Measurements from ENCODE around the gene CEACAM21. TPM values are rescaled to one million over a fixed set of nuclear protein-coding genes. Genes with fewer than 3 reads are reported as not detected.
A peak's percentile ranks its signal among the peaks of the same experiment; 100 is the strongest.

CEACAM21 gene
- polyA plus RNA-seq, 10 donors: 0.72 to 3.4 (median 1.7) TPM

- no peak for DNase-seq
Measured at GRCh38 chr19:41617941-41618730, 42.2 kb downstream of the CEACAM21 start.

- DNase-seq: no peak
Measured at GRCh38 chr19:41619018-41619556, 43.1 kb downstream of the CEACAM21 start.

- no peak for DNase-seq
Measured at GRCh38 chr19:41620171-41620570, 44.2 kb downstream of the CEACAM21 start.

DNA sequence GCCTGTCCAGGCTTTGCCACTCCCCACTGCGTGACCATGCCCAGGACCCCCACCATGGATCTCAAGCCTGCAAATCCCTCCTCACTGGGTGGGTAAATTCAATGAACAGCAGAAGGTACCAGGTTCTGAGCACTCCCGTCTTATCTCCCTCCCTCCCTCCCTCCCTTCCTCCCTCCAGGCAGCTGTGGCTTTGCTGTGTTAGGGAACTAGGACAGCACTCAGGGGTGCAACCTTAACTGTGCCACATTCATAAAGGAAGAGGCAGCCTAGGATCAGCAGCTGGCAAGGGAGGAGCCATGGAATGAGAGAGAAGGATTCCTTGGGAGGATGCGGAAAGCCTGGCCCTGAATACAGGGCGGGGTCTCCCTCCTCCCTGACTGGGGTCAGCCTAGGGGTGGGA lies 45.3 kb downstream of the CEACAM21 start:
- DNase-seq: no peak

GRCh38 chr19:41621654-41622053 lies 45.7 kb downstream of the CEACAM21 start:
- no peak for DNase-seq

- no peak for DNase-seq
Measured at GRCh38 chr19:41623360-41623759, 47.4 kb downstream of the CEACAM21 start.

GRCh38 chr19:41624515-41624914 lies 48.5 kb downstream of the CEACAM21 start:
- no peak for DNase-seq

DNA sequence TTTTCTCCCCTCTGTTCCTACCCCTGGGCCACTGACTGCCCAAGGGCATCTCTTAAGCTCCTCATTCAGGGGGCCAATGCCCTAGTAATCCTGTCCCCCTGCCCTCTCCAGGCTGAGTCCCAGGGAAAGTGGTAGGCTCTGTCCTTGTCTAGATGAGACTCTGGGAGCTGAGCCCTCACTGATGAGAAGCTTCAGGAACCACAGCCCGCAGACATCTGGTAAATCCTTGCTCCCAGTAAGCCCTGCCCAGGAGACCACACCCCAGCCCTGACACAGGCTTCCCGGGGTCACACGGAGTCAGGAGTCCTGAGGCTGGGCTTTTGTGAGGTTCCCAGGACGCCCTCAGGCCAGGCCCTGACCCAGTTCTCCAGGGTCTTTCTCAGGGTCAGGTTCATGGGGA lies 49.0 kb downstream of the CEACAM21 start:
- no peak for DNase-seq

DNA sequence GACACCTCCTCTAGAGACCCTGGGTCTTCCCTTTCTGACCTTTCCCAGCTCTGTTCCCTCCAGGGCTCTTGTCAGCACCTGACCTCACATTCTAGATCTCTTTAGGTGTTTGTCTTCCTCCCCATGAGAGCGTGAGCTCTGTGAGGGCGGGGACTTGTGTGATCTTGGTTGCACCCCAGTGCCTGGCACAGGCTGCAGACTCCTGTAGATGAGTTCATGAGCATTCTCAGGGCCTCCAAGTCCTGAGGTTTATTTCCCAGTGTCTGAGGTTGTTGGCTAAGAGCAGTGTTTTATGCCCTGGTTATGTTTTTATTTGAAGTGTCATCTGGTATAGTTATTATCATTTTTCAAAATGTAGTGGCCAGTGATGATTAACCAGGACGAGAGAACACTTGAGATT lies 50.3 kb downstream of the CEACAM21 start:
- no peak for DNase-seq

DNA sequence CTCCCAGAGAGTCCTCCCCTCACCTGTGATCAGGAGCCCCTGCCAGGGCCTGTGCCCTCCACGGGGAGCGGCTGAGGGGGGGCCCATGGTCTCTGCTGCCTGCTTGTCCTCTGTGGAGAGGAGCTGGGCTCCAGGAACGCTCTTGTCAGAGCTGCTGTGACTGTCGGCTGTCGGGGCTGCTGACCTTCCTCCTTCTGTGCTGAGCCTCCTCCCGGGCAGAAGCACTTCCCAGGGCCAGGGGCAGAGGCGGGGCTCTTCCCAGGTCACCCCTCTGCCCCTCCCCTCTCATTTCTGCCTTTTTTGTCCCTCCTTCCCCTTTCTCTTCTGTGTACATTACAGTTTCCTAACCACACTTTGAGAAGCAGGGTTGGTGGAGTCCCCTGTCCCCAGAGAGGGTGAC lies 50.9 kb downstream of the CEACAM21 start, which contains the start of gene CEACAM4:
Gene CEACAM4, minus strand, starts transcription at position 198 of the 400 bp plus-strand sequence. Its CDS starts 111 bp downstream, at position 87.
- DNase-seq: peak in 1 of 3 donors; percentile 22

DNA sequence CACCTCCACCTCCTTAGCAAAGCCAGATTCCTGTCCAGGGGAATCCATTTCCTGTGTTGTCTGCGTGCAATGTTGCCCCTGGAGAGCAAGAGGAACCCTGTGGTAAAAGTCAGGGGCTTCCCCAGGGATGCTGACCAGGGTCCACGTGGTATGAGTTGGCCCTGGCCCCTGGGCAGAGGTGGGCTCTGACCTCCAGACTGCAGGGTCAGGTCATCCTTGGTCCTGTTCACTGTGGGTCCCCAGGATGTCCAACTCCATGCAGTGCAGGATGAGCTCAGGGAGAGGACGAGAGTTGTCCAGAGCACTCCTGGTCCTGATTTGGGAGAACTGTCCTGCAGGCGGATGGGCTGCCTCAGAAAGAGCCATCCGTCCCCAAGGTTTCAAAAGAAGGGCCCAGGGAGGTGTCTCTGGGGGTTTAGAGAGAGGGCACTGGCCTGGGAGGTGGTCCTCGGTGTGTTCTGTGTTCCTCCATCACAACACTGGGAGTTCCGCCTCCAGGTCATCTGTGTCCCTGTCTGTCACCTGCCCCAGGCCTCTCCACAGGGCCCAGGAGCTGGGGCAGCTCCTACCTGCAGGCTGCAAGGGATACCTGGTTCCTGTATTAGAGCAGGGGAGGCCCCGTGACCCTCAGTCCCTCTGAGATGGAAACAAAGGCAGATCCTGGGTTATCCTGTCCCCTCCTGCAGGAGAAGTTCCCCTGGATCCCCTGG lies 52.2 kb downstream of the CEACAM21 start:
- no peak for DNase-seq

Other genes starting within 250 kb of the CEACAM21 start
- gene TGFB1, start 222.2 kb upstream of the CEACAM21 start, polyA plus RNA-seq (ENCODE audit: insufficient read length in 10 of 10): 10 to 100 TPM; 13.0 to 26.7 (median 20.0) TPM
- gene B9D2, start 212.0 kb upstream of the CEACAM21 start, polyA plus RNA-seq (ENCODE audit: insufficient read length in 10 of 10): 1 to 10 TPM; 1.6 to 3.5 (median 2.2) TPM
- 10 to 100 TPM in 1 of 10 donors, 1 to 10 TPM in 9; 2.2 to 10.7 (median 3.9) TPM for gene TMEM91, start 199.6 kb upstream of the CEACAM21 start, polyA plus RNA-seq (ENCODE audit: insufficient read length in 10 of 10)
- gene EXOSC5, start 178.8 kb upstream of the CEACAM21 start, polyA plus RNA-seq (ENCODE audit: insufficient read length in 10 of 10): 10 to 100 TPM; 10.3 to 20.2 (median 14.5) TPM
- gene BCKDHA, start 178.3 kb upstream of the CEACAM21 start, polyA plus RNA-seq (ENCODE audit: insufficient read length in 10 of 10): 10 to 100 TPM; 15.1 to 32.4 (median 27.3) TPM
- 1 to 10 TPM in 8 of 10 donors, under 1 TPM in 2; 0.47 to 2.5 (median 1.7) TPM for gene B3GNT8, start 148.8 kb upstream of the CEACAM21 start, polyA plus RNA-seq (ENCODE audit: insufficient read length in 10 of 10)
- 10 to 100 TPM; 34.1 to 43.7 (median 39.3) TPM for gene DMAC2, start 136.3 kb upstream of the CEACAM21 start, polyA plus RNA-seq (ENCODE audit: insufficient read length in 10 of 10)
- gene ERICH4, start 133.0 kb upstream of the CEACAM21 start, polyA plus RNA-seq (ENCODE audit: insufficient read length in 10 of 10): under 1 TPM in 5 of 10 donors, not detected in 5; 0.16 to 0.50 (median 0.22) TPM
- gene CEACAM4, start 50.9 kb downstream of the CEACAM21 start, polyA plus RNA-seq (ENCODE audit: insufficient read length in 10 of 10): under 1 TPM in 4 of 10 donors, not detected in 6; 0.12 to 0.52 (median 0.34) TPM
- gene CEACAM7, start 112.1 kb downstream of the CEACAM21 start, polyA plus RNA-seq (ENCODE audit: insufficient read length in 10 of 10): not detected
- under 1 TPM in 5 of 10 donors, not detected in 5; 0.05 to 0.78 (median 0.14) TPM for gene CEACAM5, start 132.5 kb downstream of the CEACAM21 start, polyA plus RNA-seq (ENCODE audit: insufficient read length in 10 of 10)
- under 1 TPM in 9 of 10 donors, not detected in 1; 0.08 to 0.40 (median 0.26) TPM for gene CEACAM6, start 179.4 kb downstream of the CEACAM21 start, polyA plus RNA-seq (ENCODE audit: insufficient read length in 10 of 10)
- gene CEACAM3, start 220.4 kb downstream of the CEACAM21 start, polyA plus RNA-seq (ENCODE audit: insufficient read length in 10 of 10): under 1 TPM in 2 of 10 donors, not detected in 8; 0.13 to 0.18 TPM

All from muscle of back (tissue), 11 donors.